ENCODE data around the gene NEIL1.
A peak's percentile ranks its signal among the peaks of the same experiment; 100 is the strongest.
"Not testable (repeated sequence)": the region's sequence is repeated elsewhere in the genome, so short reads cannot be mapped to it uniquely, and the experiment has no call there.

NEIL1 gene

DNA sequence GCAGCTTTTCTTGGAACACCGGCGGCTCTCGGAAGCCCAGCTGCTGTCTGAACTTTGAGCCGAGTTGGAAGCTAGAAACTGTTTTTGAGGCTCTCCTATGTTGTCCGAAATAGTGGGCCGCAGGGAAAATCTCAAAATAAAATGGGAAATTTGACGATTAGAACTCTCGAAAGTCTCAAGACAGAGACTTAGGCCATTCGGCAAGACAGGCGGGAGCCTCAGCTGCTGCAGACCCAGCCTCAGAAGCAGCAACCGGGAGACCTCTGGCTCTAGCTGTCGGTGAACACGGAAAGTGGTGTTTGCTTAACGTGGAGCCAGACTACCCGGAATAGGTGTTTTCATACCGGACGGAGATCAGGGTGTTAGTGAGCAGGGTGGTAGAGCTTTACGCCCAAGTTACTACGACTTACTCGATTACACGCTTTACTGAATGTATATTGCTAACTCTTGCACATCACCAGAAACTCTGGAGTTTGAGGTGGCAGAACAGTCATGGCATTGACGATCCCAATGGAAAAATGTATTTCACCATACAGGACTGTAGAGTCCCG lies 21.9 kb downstream of the NEIL1 start:
- Histone ChIP-seq H3K27ac (ENCODE audit: low read length) (no peak overlapping the region), H3K27me3 (ENCODE audit: insufficient read depth, low read length) (no peaks in the 10 kb centered on the region), H3K36me3 (ENCODE audit: insufficient read depth, low read depth, low read length) (peaks cover 66% of the 10 kb centered on the region), H3K4me1 (ENCODE audit: insufficient read depth, low read length) (peaks cover 5% of the 10 kb centered on the region; the same call in 1 of the 2 replicates), H3K9me3 (ENCODE audit: insufficient read depth, low read depth, low read length) (no peaks in the 10 kb centered on the region), H3K4me3 (ENCODE audit: low read length) (peak overlapping the region; percentile 89), H3K9ac (ENCODE audit: low read depth, low read length) (peak overlapping the region; percentile 92)

DNA sequence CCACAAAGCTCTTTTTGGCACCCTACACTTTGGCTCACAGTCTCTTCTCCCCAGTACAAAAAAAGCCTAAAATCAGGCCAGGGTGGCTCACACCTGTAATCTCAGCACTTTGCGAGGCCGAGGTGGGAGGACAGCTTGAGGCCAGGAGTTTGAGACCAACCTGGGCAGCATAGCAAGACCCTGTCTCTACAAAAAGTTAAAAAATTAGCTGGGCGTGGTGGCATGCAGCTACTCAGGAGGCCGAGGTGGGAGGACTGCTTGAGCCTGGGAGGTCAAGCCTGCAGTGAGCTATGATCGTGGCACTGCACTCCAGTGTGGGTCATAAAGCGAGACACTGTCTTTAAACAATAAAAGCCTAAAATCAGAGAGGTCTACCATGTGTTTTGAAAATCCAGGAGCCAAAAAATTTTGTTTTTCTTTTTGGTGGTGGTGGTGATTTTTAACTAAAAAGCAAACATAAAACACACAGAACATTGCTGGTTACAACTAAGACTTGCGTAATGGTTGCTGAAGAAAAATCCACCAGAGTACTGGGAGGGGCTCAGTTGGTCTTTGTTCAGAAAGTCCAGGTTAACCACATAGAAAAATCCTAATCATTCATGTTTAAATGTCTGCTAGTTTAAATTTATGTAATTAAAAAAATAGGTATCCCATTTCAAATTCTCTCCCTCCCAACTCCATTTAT lies 23.2 kb downstream of the NEIL1 start:
- no peaks in the 10 kb centered on the region for H3K27me3 ChIP-seq (ENCODE audit: insufficient read depth, low read length)
- no peaks in the 10 kb centered on the region for H3K9me3 ChIP-seq (ENCODE audit: insufficient read depth, low read depth, low read length)
- peaks cover 73% of the 10 kb centered on the region for H3K36me3 ChIP-seq (ENCODE audit: insufficient read depth, low read depth, low read length)
- H3K9ac ChIP-seq (ENCODE audit: low read depth, low read length) = peak overlapping the region; percentile 92; the same call in 1 of the 2 replicates
- H3K4me1 ChIP-seq (ENCODE audit: insufficient read depth, low read length) = peaks cover 5% of the 10 kb centered on the region; the same call in 1 of the 2 replicates
- H3K27ac ChIP-seq (ENCODE audit: low read length) = no peak overlapping the region
- H3K4me3 ChIP-seq (ENCODE audit: low read length) = peak overlapping the region; percentile 89; the same call in 1 of the 2 replicates

DNA sequence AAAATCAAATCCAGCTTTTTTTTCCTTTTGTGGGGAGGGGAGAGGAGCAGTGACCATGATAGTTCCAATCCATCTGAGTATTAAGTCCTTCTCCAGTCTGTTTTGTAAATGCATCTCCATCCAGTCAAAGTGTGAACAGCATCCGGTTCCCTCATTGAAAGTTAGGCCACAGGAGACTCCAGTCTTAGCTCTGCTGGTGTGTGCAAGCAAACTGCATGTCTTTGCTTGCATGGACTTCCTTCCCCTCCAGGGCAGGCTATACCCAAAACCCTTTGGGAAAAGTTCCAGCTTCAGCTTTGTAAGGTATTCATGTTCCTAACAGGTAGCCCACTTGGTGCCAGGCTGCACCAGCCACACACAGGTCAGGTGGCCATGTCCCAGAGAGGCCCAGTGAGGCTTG lies 24.6 kb downstream of the NEIL1 start:
- H3K9ac ChIP-seq (ENCODE audit: low read depth, low read length) = no peak overlapping the region
- peaks cover 75% of the 10 kb centered on the region for H3K36me3 ChIP-seq (ENCODE audit: insufficient read depth, low read depth, low read length)

DNA sequence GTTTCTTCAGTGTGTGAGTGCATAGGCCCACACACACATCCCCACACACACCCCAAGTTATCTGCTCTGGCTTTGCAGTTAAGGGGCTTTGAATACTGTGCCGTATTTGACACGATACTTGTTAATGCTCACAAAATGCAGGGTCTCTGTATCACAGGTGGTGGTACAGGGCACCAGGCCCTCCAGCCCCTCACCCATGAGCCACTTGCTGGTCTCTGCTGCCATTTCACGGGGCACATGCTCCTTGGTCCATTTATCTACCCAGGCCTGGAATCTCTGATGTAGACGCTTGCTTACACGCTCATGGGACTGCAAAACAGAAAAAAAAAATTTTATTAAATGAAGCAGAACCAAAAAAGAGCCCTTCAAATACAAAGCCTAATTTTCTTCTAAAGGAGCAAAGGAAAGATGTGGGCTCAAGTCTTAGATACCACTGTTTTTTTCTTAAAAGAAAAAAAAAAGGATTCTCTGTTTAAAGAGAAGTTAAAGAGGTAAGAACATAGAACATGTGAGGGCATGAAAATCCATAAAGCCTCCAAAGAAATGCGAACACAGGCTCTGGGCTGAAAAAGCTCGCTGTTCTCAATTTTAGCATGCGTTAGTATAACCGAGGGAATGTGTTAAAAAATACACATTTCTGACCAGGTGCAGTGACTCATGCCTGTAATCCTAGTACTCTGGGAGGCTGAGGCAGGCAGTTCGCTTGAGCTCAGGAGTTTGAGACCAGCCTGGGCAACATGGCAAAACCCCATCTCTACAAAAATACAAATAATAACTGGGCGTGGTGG lies 25.3 kb downstream of the NEIL1 start:
- Histone ChIP-seq H3K4me1 (ENCODE audit: insufficient read depth, low read length) (peaks cover 5% of the 10 kb centered on the region; the same call in 1 of the 2 replicates), H3K36me3 (ENCODE audit: insufficient read depth, low read depth, low read length) (peaks cover 75% of the 10 kb centered on the region), H3K9me3 (ENCODE audit: insufficient read depth, low read depth, low read length) (no peaks in the 10 kb centered on the region), H3K9ac (ENCODE audit: low read depth, low read length) (no peak overlapping the region), H3K4me3 (ENCODE audit: low read length) (no peak overlapping the region), H3K27ac (ENCODE audit: low read length) (no peak overlapping the region), H3K27me3 (ENCODE audit: insufficient read depth, low read length) (no peaks in the 10 kb centered on the region)

More for the DNA sequence above, 24.6 kb downstream of the NEIL1 start:
- H3K9me3 ChIP-seq (ENCODE audit: insufficient read depth, low read depth, low read length) = no peaks in the 10 kb centered on the region
- H3K4me3 ChIP-seq (ENCODE audit: low read length) = no peak overlapping the region
- no peaks in the 10 kb centered on the region for H3K27me3 ChIP-seq (ENCODE audit: insufficient read depth, low read length)
- peaks cover 5% of the 10 kb centered on the region; the same call in 1 of the 2 replicates for H3K4me1 ChIP-seq (ENCODE audit: insufficient read depth, low read length)
- H3K27ac ChIP-seq (ENCODE audit: low read length) = no peak overlapping the region

DNA sequence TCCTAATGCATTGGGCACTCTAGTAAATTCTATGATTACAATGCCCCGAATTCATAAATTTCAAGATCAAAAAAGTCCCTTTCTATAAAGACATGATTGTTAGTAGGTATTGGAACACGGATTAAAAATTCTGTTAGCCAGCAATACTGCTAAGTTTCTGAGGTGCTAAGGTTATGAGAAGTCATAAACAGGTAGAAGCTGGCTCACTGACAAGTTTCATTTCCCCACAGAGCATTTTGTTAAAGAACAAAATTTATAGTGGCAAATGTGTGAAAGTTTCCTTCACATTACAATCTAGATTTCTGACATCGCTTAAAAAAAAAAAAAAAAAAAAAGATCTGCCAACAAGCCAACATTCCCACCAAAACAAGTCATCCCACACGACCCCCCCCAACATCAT lies 33.9 kb downstream of the NEIL1 start:
- Histone ChIP-seq H3K9me3 (ENCODE audit: insufficient read depth, low read depth, low read length) (no peaks in the 10 kb centered on the region), H3K4me1 (ENCODE audit: insufficient read depth, low read length) (no peaks in the 10 kb centered on the region), H3K9ac (ENCODE audit: low read depth, low read length) (no peak overlapping the region), H3K4me3 (ENCODE audit: low read length) (no peak overlapping the region), H3K36me3 (ENCODE audit: insufficient read depth, low read depth, low read length) (peaks cover 95% of the 10 kb centered on the region), H3K27ac (ENCODE audit: low read length) (no peak overlapping the region), H3K27me3 (ENCODE audit: insufficient read depth, low read length) (no peaks in the 10 kb centered on the region)

DNA sequence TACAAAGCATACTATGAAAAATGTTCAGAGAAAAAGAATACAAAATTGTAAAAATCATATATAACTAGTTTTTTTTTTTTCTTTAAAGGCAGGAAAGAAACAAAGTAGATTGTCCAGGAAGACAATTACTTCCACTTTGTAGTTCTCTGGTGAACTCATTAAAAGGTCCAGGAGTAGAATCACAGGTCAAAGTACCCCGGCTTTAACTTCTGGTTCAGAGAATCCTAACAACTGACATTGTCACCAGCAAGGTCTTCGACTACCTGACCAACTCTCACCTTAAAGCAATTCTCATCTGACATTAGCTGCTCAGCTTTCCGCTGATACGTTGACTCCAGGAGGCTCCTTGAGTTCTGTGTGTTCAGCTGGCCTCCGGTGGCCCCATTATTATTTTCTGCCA lies 37.1 kb downstream of the NEIL1 start:
- H3K27ac ChIP-seq (ENCODE audit: low read length); H3K9ac ChIP-seq (ENCODE audit: low read depth, low read length); H3K4me3 ChIP-seq (ENCODE audit: low read length); H3K27me3 ChIP-seq (ENCODE audit: insufficient read depth, low read length); H3K9me3 ChIP-seq (ENCODE audit: insufficient read depth, low read depth, low read length); H3K4me1 ChIP-seq (ENCODE audit: insufficient read depth, low read length): not testable (repeated sequence)
- H3K36me3 ChIP-seq (ENCODE audit: insufficient read depth, low read depth, low read length) = peaks cover 99% of the 10 kb centered on the region

DNA sequence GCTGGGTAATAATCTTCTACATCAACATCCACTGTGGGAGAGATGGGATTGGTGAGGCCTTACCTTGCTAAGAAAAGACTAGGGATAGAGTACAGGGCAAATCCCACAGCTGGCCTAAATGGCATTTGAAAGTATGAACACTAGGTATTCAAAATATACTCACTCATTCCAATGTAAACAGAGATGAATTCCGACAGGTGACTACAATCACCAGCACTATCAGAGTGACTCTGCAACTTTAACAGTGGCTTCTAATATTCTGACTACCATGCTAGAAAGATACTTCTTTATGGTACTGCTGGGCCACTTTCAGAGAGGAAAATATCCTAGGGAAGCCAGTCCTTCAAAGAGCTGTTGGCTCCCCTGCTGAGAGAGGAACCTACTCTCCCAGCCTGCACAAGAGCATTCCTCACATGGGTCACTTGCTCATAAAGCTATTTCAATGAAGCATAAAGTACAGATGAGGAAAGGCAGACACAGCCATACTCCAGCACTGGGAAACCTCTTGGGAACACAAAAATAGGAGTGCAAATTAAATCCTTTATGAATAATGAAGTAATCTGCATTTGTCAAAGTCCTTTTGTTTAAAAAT lies 43.0 kb downstream of the NEIL1 start:
- Histone ChIP-seq H3K27ac (ENCODE audit: low read length) (no peak overlapping the region), H3K4me1 (ENCODE audit: insufficient read depth, low read length) (no peaks in the 10 kb centered on the region), H3K36me3 (ENCODE audit: insufficient read depth, low read depth, low read length) (peaks cover 100% of the 10 kb centered on the region), H3K9ac (ENCODE audit: low read depth, low read length) (no peak overlapping the region), H3K4me3 (ENCODE audit: low read length) (no peak overlapping the region), H3K9me3 (ENCODE audit: insufficient read depth, low read depth, low read length) (no peaks in the 10 kb centered on the region), H3K27me3 (ENCODE audit: insufficient read depth, low read length) (no peaks in the 10 kb centered on the region)

DNA sequence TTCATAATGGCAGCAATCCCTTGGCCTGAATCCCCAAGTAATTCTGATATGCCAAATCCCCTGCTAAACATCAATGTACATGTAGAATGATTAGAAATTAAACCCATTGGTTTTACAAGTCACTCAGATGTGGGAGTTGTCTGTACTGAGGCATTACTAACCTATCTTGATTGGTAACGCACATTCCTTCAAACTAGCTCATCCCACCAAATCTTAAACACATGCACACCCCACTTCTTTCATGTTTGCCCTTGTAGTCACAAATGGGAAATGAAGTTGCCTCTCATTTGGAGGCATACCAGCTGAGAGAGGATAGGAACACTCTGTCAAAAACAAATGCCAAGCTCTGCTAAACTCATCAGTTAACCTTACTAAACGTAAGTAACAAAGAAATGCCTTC lies 50.7 kb downstream of the NEIL1 start:
- H3K9me3 ChIP-seq (ENCODE audit: insufficient read depth, low read depth, low read length) = no peaks in the 10 kb centered on the region
- H3K36me3 ChIP-seq (ENCODE audit: insufficient read depth, low read depth, low read length) = peaks cover 98% of the 10 kb centered on the region
- H3K9ac ChIP-seq (ENCODE audit: low read depth, low read length) = no peak overlapping the region

DNA sequence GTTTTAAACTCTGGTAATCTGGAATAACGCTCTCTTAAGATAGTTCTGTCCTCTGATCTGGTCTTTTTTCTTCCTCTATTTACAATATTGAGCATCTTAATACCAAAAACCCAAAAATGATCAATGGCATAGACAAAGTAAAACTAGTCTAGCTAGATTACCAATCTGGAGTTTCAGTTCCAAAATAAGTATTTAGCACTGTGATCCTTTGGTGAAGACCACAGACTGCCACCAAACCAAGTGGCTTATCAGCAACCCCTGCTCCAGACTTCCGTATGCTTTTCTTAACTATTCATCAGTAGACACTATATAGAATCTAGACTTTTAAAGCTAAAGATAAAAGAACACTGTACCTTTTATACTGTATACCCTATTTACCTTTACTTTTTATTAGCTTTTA lies 57.1 kb downstream of the NEIL1 start:
- Histone ChIP-seq H3K9ac (ENCODE audit: low read depth, low read length) (no peak overlapping the region), H3K9me3 (ENCODE audit: insufficient read depth, low read depth, low read length) (no peaks in the 10 kb centered on the region), H3K27me3 (ENCODE audit: insufficient read depth, low read length) (no peaks in the 10 kb centered on the region), H3K4me3 (ENCODE audit: low read length) (no peak overlapping the region), H3K36me3 (ENCODE audit: insufficient read depth, low read depth, low read length) (peaks cover 95% of the 10 kb centered on the region), H3K4me1 (ENCODE audit: insufficient read depth, low read length) (no peaks in the 10 kb centered on the region), H3K27ac (ENCODE audit: low read length) (no peak overlapping the region)

More for the DNA sequence above, 50.7 kb downstream of the NEIL1 start:
- H3K27me3 ChIP-seq (ENCODE audit: insufficient read depth, low read length) = no peaks in the 10 kb centered on the region
- H3K4me1 ChIP-seq (ENCODE audit: insufficient read depth, low read length) = no peaks in the 10 kb centered on the region
- no peak overlapping the region for H3K4me3 ChIP-seq (ENCODE audit: low read length)
- H3K27ac ChIP-seq (ENCODE audit: low read length) = no peak overlapping the region
